OCI-LY3 (cell line): ENCODE measurements around the gene SLC1A4.

Source experiments
- H2AFZ ChIP-seq: fragments of 200-600, 300-600 bp; shearing (Covaris generic); 2 replicates; pipeline ENCODE4 v1.6.0; 2014; ENCODE audit warnings: antibody characterized with exemption, low read depth, low read length
- H3K27ac ChIP-seq: fragments of 200-600, 300-600 bp; sonication (generic); 2 replicates; pipeline ENCODE4 v1.5.1; 2014; ENCODE audit warnings: mild to moderate bottlenecking, low read length, moderate library complexity, mixed read lengths
- H3K27me3 ChIP-seq: fragments of 200-600, 300-600 bp; sonication (generic); 2 replicates; pipeline ENCODE4 v1.6.1; 2014; ENCODE audit warnings: low read depth, low read length, mixed read lengths
- H3K36me3 ChIP-seq: fragments of 200-600, 300-600 bp; sonication (generic); replicated peaks from 2 replicates; pipeline ENCODE3; 2014; ENCODE audit warnings: low read depth, low read length, mixed read lengths
- H3K4me1 ChIP-seq: fragments of 300-600, 200-600 bp; sonication (generic); 2 replicates; pipeline ENCODE4 v1.6.1; 2014; ENCODE audit warnings: low read length, mixed read lengths
- H3K4me2 ChIP-seq: fragments of 200-600, 300-600 bp; sonication (generic); 2 replicates; pipeline ENCODE4 v1.6.1; 2014; ENCODE audit warnings: low read length, mixed read lengths
- H3K4me3 ChIP-seq: fragments of 300-600, 200-600 bp; sonication (generic); 2 replicates; pipeline ENCODE4 v1.5.1; 2014; ENCODE audit warnings: antibody characterized with exemption, mild to moderate bottlenecking, low read length, moderate library complexity
- H3K79me2 ChIP-seq: fragments of 300-600, 200-600 bp; shearing (Covaris generic); 2 replicates; pipeline ENCODE4 v1.6.1; 2014; ENCODE audit warnings: mild to moderate bottlenecking, low read length, mixed read lengths
- H3K9ac ChIP-seq: fragments of 300-600, 200-600 bp; shearing (Covaris generic); 2 replicates; pipeline ENCODE4 v1.6.0; 2014; ENCODE audit warnings: mild to moderate bottlenecking, low read length, moderate library complexity
- H3K9me3 ChIP-seq: fragments of 200-600, 300-600 bp; shearing (Covaris generic); 2 replicates; pipeline ENCODE4 v1.6.1; 2014; ENCODE audit warnings: low read length, mixed read lengths; ENCODE audit not compliant: insufficient read depth
- H4K20me1 ChIP-seq: fragments of 200-600, 300-600 bp; sonication (generic); 2 replicates; pipeline ENCODE4 v1.6.1; 2016; ENCODE audit warnings: low read length, mixed read lengths; ENCODE audit not compliant: insufficient read depth
- EZH2phosphoT487 ChIP-seq: fragments of 200-600 bp; shearing (Covaris generic); IDR thresholded peaks from 2 replicates; pipeline ENCODE4 v1.6.1; 2018; ENCODE audit warnings: antibody characterized with exemption, mixed run types, low read depth
- TF ChIP-seq, protein P1 (sequence below): fragments of 200-600, 300-600 bp; sonication (generic); IDR thresholded peaks from 2 replicates; pipeline ENCODE4 v1.5.1; 2014; ENCODE audit warnings: antibody characterized with exemption, low read length, low read depth

SLC1A4 gene

GRCh38 chr2:65057054-65057375 is 67.8 kb downstream of the SLC1A4 start:
- no peak overlapping the region for H3K27ac ChIP-seq

DNA sequence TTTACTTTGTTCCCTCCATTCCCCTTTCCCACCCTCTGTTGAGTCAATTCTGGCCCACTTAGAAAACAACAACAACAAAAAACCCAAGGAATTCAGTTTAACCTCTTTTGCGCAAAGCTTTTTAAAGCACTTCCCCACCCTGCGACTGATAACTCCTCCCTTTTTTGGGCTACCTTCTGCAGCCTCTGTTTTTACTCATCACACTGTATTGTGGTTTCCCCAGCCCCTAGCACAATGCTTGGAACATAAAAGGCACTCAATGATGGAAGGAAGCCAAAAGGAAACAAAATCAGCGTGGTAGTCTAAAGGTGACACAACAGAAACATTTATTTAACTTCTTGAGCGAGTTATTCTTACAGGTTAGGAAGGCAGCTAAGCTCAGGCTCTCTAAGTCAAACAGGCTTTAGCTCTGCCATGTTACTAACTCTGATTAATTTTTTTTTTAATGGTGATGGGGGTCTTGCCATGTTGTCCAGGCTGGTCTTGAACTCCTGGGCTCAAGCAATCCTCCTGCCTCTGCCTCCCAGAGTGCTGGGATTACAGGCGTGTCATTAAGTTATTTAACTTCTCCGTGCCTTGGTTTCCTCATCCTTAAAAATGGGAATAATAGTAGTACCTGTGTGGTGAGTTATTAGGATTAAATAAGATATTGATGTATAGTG is 68.3 kb downstream of the SLC1A4 start:
- Histone ChIP-seq H3K9me3 (no peaks in the 10 kb centered on the region), H3K79me2 (peaks cover 20% of the 10 kb centered on the region), H3K9ac (peak overlapping the region; percentile 71), H4K20me1 (peaks cover 24% of the 10 kb centered on the region; the same call in 1 of the 2 replicates), H2AFZ (no peak overlapping the region), H3K27ac (no peak overlapping the region), H3K4me2 (peak overlapping the region; percentile 97), H3K4me3 (peak overlapping the region; percentile 89), H3K36me3 (peaks cover 7% of the 10 kb centered on the region), H3K27me3 (no peaks in the 10 kb centered on the region), H3K4me1 (peaks cover 47% of the 10 kb centered on the region)
- TF ChIP-seq, protein P1, sequence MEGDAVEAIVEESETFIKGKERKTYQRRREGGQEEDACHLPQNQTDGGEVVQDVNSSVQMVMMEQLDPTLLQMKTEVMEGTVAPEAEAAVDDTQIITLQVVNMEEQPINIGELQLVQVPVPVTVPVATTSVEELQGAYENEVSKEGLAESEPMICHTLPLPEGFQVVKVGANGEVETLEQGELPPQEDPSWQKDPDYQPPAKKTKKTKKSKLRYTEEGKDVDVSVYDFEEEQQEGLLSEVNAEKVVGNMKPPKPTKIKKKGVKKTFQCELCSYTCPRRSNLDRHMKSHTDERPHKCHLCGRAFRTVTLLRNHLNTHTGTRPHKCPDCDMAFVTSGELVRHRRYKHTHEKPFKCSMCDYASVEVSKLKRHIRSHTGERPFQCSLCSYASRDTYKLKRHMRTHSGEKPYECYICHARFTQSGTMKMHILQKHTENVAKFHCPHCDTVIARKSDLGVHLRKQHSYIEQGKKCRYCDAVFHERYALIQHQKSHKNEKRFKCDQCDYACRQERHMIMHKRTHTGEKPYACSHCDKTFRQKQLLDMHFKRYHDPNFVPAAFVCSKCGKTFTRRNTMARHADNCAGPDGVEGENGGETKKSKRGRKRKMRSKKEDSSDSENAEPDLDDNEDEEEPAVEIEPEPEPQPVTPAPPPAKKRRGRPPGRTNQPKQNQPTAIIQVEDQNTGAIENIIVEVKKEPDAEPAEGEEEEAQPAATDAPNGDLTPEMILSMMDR = no peak
- no peak for TF ChIP-seq EZH2phosphoT487

More at GRCh38 chr2:65057054-65057375, 67.8 kb downstream of the SLC1A4 start:
- Histone ChIP-seq H3K36me3 (peaks cover 7% of the 10 kb centered on the region), H3K4me3 (peak overlapping the region; percentile 89), H3K27me3 (no peaks in the 10 kb centered on the region), H3K4me2 (peak overlapping the region; percentile 97), H3K4me1 (peaks cover 50% of the 10 kb centered on the region), H4K20me1 (peaks cover 24% of the 10 kb centered on the region; the same call in 1 of the 2 replicates), H3K9me3 (no peaks in the 10 kb centered on the region), H2AFZ (no peak overlapping the region), H3K9ac (peak overlapping the region; percentile 71), H3K79me2 (peaks cover 20% of the 10 kb centered on the region)
- TF ChIP-seq EZH2phosphoT487 = no peak
- TF ChIP-seq, protein P1 = no peak

- no peak overlapping the region for H3K27ac ChIP-seq
- no peak overlapping the region for H3K9ac ChIP-seq
- peaks cover 32% of the 10 kb centered on the region for H3K4me1 ChIP-seq
- no peak for TF ChIP-seq EZH2phosphoT487
- TF ChIP-seq, protein P1 = no peak
- H3K27me3 ChIP-seq = no peaks in the 10 kb centered on the region
- H4K20me1 ChIP-seq = peaks cover 34% of the 10 kb centered on the region
- no peak overlapping the region for H3K4me2 ChIP-seq
- H3K79me2 ChIP-seq = peaks cover 23% of the 10 kb centered on the region
- peaks cover 7% of the 10 kb centered on the region for H3K36me3 ChIP-seq
- no peak overlapping the region for H2AFZ ChIP-seq
- H3K4me3 ChIP-seq = no peak overlapping the region
- H3K9me3 ChIP-seq = no peaks in the 10 kb centered on the region
These were observed 69.9 kb downstream of the SLC1A4 start for GRCh38 chr2:65059071-65059470.

DNA sequence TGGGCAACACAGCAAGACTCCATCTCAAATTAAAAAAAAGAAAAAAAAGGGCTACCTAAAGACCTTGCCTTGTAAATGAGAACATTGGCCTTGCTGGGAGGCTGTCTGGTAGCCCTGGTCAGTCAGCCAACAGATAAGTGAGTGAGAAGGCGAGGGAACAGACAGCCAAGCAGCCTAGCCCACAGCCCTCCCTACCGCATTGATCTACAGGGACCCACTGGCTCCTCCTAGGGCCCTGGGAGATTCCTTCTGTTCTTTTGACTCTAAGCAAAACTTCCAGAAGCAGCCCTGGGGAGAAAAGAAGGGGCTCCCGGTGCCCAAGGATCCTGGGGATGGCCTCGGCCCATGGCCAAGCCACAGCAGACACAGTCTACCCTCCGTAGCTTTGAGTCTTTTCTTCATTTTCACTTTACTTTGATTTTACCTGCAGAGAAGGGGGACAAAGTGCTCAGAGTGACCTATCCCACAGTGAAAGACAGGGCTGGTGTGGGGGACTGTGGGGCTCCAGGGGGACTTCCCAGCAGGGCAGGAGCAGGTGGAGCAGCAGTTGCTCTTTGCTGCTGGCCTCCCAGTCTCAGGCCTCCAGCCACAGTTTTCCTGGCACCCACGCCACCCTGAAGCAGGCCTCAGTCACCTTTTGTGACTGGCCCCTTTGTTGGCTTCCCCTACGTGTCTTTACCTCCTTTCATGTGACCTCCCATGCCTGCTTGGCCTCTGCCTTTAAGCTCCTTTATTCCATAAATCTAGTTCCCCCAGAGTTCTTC is 72.1 kb downstream of the SLC1A4 start:
- Histone ChIP-seq H2AFZ (no peak overlapping the region), H3K36me3 (peaks cover 9% of the 10 kb centered on the region), H3K4me1 (peaks cover 33% of the 10 kb centered on the region), H3K9ac (no peak overlapping the region), H3K27ac (no peak overlapping the region), H3K4me2 (no peak overlapping the region), H4K20me1 (peaks cover 39% of the 10 kb centered on the region), H3K4me3 (no peak overlapping the region), H3K27me3 (no peaks in the 10 kb centered on the region), H3K79me2 (peaks cover 27% of the 10 kb centered on the region), H3K9me3 (no peaks in the 10 kb centered on the region)
- no peak for TF ChIP-seq EZH2phosphoT487
- TF ChIP-seq, protein P1 = no peak
